Neutrophil (primary cell): Measurements from ENCODE around the gene SLC44A2.

Experiments
- H3K27ac ChIP-seq: fragments of 200-600 bp; sonication (generic); 2 replicates; pipeline ENCODE4 v1.5.1; 2016; ENCODE audit warnings: mild to moderate bottlenecking, moderate library complexity
- H3K27me3 ChIP-seq: fragments of 200-600 bp; sonication (generic); 2 replicates; pipeline ENCODE4 v1.6.0; 2016; ENCODE audit warnings: mild to moderate bottlenecking
- H3K36me3 ChIP-seq: fragments of 200-600 bp; sonication (generic); 2 replicates; pipeline ENCODE4 v1.5.1; 2017
- H3K4me1 ChIP-seq, 2 experiments: fragments of 200-600 bp in 1 of 2; sonication (generic) in 1 of 2; 1 replicate in 1 of 2; 2 replicates in 1 of 2; pipeline versions ENCODE4 v1.5.1 to v1.6.1; 2013 to 2016; ENCODE audit warnings: low read depth in 1 of 2, low read length in 1 of 2, mild to moderate bottlenecking in 1 of 2, moderate library complexity in 1 of 2; ENCODE audit not compliant: control insufficient read depth in 1 of 2, insufficient read depth in 1 of 2
- H3K4me3 ChIP-seq, 2 experiments: fragments of 200-600 bp in 1 of 2; sonication (generic) in 1 of 2; 1 replicate in 1 of 2; 2 replicates in 1 of 2; pipeline ENCODE4 v1.5.1; 2013 to 2016; ENCODE audit warnings: low read depth in 1 of 2, low read length in 1 of 2, mild to moderate bottlenecking in 1 of 2, moderate library complexity in 1 of 2
- H3K9me3 ChIP-seq: fragments of 200-600 bp; sonication (generic); 2 replicates; pipeline ENCODE4 v1.5.1; 2016
- TF ChIP-seq, protein P1 (sequence below): fragments of 200-600 bp; sonication (generic); IDR thresholded peaks from 2 replicates; pipeline ENCODE4 v1.5.1; 2016; ENCODE audit warnings: antibody characterized with exemption

Gene SLC44A2

DNA sequence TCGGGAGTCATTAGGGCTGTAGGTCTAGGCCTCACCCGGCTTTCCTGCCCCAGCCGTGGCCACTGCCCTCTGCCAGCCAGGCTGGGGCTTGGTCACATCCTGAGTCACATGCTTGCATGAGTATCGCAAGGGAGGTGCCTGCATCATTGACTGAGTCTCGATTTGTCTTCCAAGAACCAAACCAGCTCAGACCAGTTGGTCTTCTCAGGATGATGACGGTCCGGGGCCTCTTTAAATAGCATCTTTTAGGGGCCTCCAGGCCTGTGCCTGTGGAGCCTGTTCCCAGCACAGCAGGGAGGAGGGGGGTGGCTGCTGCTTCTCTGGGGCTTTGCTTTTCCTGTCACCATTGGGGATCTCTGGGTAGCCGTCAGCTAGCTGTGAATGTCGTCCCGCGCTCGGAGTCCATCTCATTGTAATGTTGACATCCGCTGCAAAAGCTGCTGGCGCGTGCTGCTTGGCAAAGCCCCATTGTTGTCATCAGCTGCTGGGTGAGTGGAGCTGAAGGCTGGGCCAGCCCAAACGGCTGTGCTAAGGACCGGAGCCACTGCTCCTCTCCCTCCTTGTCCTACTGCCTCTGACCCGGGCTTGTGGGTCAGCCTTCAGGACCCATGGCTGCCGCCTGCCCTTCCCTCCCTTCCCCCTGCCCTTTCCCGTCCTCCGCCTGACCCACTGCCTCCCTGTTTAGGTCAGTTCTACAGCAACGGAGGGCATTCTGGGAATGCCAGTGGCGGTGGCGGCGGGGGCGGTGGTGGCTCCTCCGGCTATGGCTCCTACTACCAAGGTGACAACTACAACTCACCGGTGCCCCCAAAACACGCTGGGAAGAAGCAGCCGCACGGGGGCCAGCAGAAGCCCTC lies 61.5 kb downstream of the SLC44A2 start:
- H3K4me3 ChIP-seq: no peak overlapping the region
- TF ChIP-seq, protein P1, sequence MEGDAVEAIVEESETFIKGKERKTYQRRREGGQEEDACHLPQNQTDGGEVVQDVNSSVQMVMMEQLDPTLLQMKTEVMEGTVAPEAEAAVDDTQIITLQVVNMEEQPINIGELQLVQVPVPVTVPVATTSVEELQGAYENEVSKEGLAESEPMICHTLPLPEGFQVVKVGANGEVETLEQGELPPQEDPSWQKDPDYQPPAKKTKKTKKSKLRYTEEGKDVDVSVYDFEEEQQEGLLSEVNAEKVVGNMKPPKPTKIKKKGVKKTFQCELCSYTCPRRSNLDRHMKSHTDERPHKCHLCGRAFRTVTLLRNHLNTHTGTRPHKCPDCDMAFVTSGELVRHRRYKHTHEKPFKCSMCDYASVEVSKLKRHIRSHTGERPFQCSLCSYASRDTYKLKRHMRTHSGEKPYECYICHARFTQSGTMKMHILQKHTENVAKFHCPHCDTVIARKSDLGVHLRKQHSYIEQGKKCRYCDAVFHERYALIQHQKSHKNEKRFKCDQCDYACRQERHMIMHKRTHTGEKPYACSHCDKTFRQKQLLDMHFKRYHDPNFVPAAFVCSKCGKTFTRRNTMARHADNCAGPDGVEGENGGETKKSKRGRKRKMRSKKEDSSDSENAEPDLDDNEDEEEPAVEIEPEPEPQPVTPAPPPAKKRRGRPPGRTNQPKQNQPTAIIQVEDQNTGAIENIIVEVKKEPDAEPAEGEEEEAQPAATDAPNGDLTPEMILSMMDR: no peak
- H3K4me1 ChIP-seq: no peaks in the 10 kb centered on the region
- no peaks in the 10 kb centered on the region for H3K27me3 ChIP-seq
- H3K27ac ChIP-seq: no peak overlapping the region
- peaks cover 98% of the 10 kb centered on the region for H3K36me3 ChIP-seq
- H3K9me3 ChIP-seq: no peaks in the 10 kb centered on the region

DNA sequence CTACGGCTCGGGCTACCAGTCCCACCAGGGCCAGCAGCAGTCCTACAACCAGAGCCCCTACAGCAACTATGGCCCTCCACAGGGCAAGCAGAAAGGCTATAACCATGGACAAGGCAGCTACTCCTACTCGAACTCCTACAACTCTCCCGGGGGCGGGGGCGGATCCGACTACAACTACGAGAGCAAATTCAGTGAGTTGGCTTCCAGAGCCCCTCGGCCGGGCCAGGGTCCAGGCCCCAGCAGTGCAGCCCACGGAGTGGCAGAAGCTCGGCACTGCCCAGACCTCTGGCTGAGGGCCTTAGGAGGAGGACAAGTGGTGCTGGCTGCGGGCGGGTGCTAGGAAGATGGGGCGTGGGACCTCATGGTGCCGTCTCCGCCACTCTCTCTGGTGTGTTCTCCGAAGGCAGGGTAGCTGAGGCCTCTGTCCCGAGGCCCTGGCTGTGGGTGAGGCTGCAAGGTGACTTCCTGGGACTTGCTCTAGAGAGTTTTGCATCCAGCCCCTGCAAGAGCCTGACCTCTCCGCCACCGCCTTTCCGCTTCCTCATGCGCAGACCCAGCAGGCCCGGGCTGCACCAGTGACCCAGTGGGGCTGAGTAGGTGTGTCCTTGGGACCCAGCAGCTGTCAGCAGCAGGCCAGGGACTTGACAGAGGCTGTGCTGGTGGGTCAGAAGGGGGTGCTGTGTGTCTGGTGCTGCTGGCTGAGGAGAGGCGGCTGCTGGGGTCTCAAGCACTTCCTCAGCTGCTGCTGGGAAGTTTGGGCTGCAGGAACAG lies 62.4 kb downstream of the SLC44A2 start:
- no peaks in the 10 kb centered on the region for H3K9me3 ChIP-seq
- H3K36me3 ChIP-seq: peaks cover 98% of the 10 kb centered on the region
- H3K27me3 ChIP-seq: no peaks in the 10 kb centered on the region
- H3K27ac ChIP-seq: no peak overlapping the region
- TF ChIP-seq, protein P1: no peak
- H3K4me3 ChIP-seq: no peak overlapping the region
- no peaks in the 10 kb centered on the region for H3K4me1 ChIP-seq

DNA sequence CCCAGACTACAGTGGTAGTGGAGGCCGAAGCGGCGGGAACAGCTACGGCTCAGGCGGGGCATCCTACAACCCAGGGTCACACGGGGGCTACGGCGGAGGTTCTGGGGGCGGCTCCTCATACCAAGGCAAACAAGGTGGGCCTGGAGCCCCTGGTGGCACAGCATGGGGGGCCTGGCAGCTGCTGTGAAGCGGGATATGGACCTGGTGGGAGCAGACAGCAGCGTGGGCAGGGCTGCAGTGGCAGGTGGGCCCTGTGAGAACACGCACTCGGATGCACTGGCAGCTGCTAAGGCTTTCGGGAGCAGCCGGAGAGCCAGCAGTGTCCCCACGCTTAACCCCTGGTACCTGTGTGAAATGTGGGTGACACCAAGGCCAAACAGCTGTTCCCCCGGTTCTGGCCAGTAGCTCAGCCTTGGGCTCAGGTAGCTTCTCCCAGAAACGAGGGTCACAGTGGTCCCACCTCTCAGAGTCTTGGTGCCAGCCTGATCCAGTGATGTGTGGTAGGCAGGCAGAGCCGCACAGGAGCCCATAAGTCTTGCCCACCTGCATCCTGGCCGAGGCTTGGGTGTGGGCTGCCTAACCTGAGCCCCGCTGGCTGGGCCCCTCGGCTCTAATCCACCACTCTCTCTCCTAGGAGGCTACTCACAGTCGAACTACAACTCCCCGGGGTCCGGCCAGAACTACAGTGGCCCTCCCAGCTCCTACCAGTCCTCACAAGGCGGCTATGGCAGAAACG lies 63.4 kb downstream of the SLC44A2 start:
- TF ChIP-seq, protein P1: no peak
- Histone ChIP-seq H3K27me3 (no peaks in the 10 kb centered on the region), H3K4me1 (no peaks in the 10 kb centered on the region), H3K36me3 (peaks cover 88% of the 10 kb centered on the region), H3K27ac (no peak overlapping the region), H3K4me3 (no peak overlapping the region), H3K9me3 (no peaks in the 10 kb centered on the region)

DNA sequence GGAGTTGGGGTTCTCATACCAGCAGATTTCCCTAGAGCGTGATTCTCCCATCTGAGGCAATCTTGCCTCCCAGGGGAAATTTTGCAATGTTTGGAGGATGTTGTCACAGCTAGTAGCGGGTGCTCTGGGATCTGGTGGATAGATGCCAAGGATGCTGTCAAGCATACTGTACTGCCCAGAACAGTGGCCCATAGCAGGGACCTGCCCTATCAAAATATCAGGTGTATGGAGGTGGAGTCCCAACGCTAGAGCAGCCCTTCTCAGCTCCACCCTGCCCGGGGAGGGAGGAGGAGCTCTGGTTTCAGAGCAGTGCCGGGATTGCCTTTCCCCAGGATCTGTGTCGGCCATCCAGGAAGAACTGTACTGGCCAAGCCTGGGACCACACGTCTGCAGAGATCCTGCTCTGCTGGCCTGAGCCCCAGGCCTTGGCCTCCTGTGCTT lies 65.0 kb downstream of the SLC44A2 start:
- H3K4me3 ChIP-seq: no peak overlapping the region

More for the DNA sequence above, 65.0 kb downstream of the SLC44A2 start:
- Histone ChIP-seq H3K27ac (no peak overlapping the region), H3K27me3 (peaks cover 8% of the 10 kb centered on the region), H3K36me3 (peaks cover 72% of the 10 kb centered on the region), H3K4me1 (peaks cover 4 to 5% of the 10 kb centered on the region in 2 experiments), H3K9me3 (no peaks in the 10 kb centered on the region)
- TF ChIP-seq, protein P1: no peak
